IPS-18a (cell line): Measurements from ENCODE around the gene SMCO3.

Experiments used
- H3K27ac ChIP-seq: one replicate; pipeline ENCODE4 v1.5.1; 2013; ENCODE audit warnings: low read length
- H3K27me3 ChIP-seq: one replicate; pipeline ENCODE4 v1.6.1; 2013; ENCODE audit warnings: mild to moderate bottlenecking, low read length; ENCODE audit not compliant: control insufficient read depth, insufficient read depth
- H3K36me3 ChIP-seq: one replicate; pipeline ENCODE4 v1.6.1; 2013; ENCODE audit warnings: low read depth, low read length; ENCODE audit not compliant: control insufficient read depth
- H3K4me1 ChIP-seq: one replicate; pipeline ENCODE4 v1.6.1; 2013; ENCODE audit warnings: low read depth, low read length; ENCODE audit not compliant: control insufficient read depth
- H3K4me3 ChIP-seq: one replicate; pipeline ENCODE4 v1.5.1; 2013; ENCODE audit warnings: low read length
- H3K9ac ChIP-seq: one replicate; pipeline ENCODE4 v1.6.1; 2013; ENCODE audit warnings: mild to moderate bottlenecking, low read length, moderate library complexity
- H3K9me3 ChIP-seq: one replicate; pipeline ENCODE4 v1.6.1; 2013; ENCODE audit warnings: low read depth, low read length; ENCODE audit not compliant: control insufficient read depth

Gene SMCO3

DNA sequence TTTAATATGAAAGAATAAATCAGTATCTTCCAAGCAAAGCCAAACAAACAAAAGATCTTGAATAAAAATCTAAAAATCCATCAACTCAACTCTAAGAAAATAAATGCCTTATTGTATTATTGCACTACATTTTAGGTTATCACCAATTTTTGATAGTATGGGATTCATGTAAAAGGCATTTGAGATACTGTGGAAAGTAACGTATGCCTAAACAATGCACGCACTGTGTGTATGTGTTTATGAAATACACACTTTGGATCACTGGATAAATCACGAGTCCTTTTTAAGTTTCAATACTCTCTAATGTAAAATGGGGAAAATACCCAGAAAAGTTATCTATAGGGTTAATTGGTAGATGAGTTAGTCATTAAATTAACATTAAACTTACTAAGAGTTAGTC is 28.4 kb downstream of the SMCO3 start:
- no peak overlapping the region for H3K4me3 ChIP-seq
- no peaks in the 10 kb centered on the region for H3K9me3 ChIP-seq
- H3K27ac ChIP-seq: no peak overlapping the region
- no peaks in the 10 kb centered on the region for H3K4me1 ChIP-seq
- peaks cover 52% of the 10 kb centered on the region for H3K36me3 ChIP-seq
- H3K27me3 ChIP-seq: no peaks in the 10 kb centered on the region
- H3K9ac ChIP-seq: no peak overlapping the region

DNA sequence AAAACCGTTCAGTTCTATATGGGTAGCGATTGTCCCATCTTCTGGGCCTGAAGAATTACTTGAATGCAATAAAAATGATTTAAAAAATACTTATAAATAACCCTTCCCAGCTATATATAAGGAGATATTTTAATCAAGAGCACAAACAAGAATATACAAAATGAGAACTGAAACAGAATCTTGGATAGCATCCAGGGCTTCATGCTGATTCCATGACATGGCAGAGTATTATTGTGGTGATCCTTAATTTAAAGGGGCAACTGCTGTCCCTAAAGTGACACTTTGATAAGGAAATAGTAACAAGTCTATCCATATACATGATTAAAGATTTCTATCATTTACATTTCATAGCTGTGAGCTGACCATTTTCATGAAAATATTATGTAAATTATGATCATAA is 29.5 kb downstream of the SMCO3 start:
- no peak overlapping the region for H3K9ac ChIP-seq
- H3K4me1 ChIP-seq: no peaks in the 10 kb centered on the region
- H3K27me3 ChIP-seq: no peaks in the 10 kb centered on the region
- H3K9me3 ChIP-seq: no peaks in the 10 kb centered on the region
- peaks cover 41% of the 10 kb centered on the region for H3K36me3 ChIP-seq
- no peak overlapping the region for H3K4me3 ChIP-seq
- H3K27ac ChIP-seq: no peak overlapping the region

DNA sequence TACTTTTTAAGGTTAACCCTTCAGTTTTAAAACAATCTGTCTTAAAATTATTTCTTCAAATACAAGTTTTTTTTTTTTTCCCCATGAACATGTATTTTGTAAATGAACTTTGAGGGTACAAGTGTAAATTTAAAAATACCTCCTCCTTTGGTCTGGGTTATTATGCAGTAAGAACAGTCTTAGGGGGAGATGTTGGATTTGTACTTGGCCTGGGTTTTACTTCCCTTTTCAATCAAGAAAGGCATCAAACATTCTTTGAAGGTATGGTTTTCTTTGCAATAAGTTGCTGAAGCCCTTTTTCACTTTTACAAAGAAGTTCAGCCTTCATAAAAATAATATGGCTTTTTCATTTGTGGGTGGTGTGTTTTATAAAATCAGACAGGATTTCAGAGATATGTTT is 31.2 kb downstream of the SMCO3 start:
- no peak overlapping the region for H3K4me3 ChIP-seq
- peaks cover 24% of the 10 kb centered on the region for H3K36me3 ChIP-seq
- H3K27me3 ChIP-seq: no peaks in the 10 kb centered on the region
- H3K9ac ChIP-seq: no peak overlapping the region
- H3K27ac ChIP-seq: no peak overlapping the region
- H3K9me3 ChIP-seq: no peaks in the 10 kb centered on the region
- no peaks in the 10 kb centered on the region for H3K4me1 ChIP-seq

DNA sequence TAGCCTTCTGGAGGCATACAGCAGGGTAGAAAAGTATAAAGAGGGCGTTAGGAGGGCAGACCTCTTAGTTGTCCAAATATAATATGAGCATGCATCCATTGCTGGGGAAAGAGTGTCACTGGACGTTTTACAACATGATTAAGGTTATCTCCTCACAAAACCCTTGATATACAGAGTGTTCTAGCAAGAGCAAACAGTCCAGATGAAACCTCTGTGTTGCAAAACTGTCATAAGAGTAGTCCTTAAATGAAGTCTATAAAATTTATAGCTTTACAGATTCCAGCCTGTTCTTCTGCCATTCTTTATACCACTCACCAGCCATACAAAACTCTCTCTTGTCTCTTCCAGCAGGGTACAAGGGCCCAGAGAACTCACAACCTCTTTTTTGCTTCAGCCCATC is 32.4 kb downstream of the SMCO3 start:
- Histone ChIP-seq H3K36me3 (peaks cover 12% of the 10 kb centered on the region), H3K4me3 (no peak overlapping the region), H3K4me1 (no peaks in the 10 kb centered on the region), H3K27me3 (no peaks in the 10 kb centered on the region), H3K9me3 (no peaks in the 10 kb centered on the region), H3K9ac (no peak overlapping the region), H3K27ac (no peak overlapping the region)

DNA sequence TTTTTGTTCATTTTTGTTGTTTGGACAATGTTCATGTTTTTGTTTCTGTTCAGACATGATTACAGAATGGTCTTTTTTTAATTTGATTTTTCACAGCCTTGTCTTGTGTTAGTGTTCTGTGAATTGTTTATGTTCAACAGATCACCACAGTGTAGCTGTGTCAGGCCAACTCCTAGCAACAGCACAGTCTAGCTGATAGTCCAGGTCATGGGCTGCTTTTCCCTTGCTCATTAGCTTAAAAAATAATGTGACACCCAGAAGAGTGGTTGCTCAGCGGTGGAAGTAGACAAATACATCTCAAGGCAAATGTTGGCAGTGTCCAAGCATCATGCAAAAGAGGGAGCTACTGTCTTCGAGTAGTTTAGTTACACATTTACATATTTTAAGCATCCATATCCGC is 33.1 kb downstream of the SMCO3 start:
- Histone ChIP-seq H3K36me3 (peaks cover 5% of the 10 kb centered on the region), H3K9ac (no peak overlapping the region), H3K4me1 (no peaks in the 10 kb centered on the region), H3K9me3 (no peaks in the 10 kb centered on the region), H3K27ac (no peak overlapping the region), H3K27me3 (no peaks in the 10 kb centered on the region), H3K4me3 (no peak overlapping the region)

DNA sequence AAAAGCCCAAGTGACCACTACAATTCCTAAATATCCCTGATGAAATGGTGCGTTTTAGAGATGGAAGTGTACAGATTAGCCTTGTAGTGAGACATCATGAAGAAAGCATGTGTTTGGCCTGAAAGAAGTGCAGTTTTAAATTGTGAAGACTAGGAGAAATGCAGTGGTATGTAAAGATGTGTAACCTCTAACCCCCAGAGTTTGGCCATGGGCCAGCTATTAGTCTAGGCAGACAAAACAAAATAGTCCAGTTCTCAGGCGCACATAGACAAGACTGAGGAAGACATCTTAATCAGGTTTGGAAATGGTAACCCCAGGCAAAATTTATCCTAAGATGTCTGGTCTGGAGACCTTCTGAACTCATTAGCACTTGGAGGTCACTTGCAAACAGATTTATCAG is 34.1 kb downstream of the SMCO3 start:
- no peaks in the 10 kb centered on the region for H3K9me3 ChIP-seq
- no peak overlapping the region for H3K4me3 ChIP-seq
- H3K4me1 ChIP-seq: no peaks in the 10 kb centered on the region
- H3K27me3 ChIP-seq: peaks cover 4% of the 10 kb centered on the region
- H3K36me3 ChIP-seq: no peaks in the 10 kb centered on the region
- no peak overlapping the region for H3K27ac ChIP-seq
- H3K9ac ChIP-seq: no peak overlapping the region

DNA sequence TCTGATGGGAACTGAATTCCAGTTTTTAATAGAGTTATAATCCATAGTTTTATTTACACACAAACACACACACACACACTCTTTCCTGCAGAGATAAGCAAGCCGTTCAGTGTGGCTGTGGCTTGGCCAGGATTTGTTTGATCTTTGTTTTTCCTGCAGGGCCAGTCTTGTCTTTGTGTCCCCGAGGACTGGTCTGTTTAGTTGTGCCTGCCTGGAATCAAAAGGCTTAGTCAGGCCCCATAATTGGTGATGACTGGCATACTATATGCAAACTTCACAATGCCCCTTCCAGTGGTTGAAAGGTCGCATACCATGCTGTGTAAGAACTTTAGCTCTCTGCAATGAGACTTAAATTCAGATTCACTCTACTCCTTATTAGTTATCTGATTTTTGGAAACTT is 36.7 kb downstream of the SMCO3 start:
- Histone ChIP-seq H3K9me3 (no peaks in the 10 kb centered on the region), H3K27me3 (peaks cover 4% of the 10 kb centered on the region), H3K4me3 (no peak overlapping the region), H3K27ac (no peak overlapping the region), H3K4me1 (no peaks in the 10 kb centered on the region), H3K9ac (no peak overlapping the region), H3K36me3 (no peaks in the 10 kb centered on the region)

DNA sequence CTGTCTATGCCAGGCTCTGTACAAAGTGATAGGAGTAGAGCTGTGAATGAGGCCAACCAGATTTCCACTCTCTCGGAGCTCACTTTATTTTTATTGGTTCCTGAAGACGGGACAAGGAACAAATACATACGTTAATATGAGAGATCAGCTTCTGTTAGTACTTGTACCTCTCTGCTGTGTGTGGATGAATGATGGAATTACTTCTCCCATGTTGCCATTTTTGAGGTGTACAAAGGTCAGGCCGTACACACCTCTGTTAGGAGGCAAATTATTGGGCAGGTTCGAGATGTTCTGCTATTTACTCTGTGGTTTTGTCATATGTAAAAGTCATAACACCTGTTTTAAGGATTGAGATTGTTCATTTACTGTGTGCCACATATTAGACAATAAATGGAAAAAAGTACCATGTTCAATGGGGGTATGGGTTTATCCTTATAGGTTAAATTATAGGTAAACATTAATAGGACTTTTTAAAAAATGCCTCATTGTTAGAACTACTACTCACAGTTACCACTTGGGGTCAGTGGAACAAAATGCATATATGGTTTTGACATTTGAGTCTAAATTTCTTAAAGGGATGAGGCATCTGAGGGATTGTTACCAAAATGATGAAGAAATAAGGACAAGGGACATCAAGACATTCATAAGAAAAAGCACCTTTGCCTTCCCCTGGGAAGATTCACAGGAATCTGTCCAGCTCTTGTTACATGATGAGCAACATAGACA is 37.6 kb downstream of the SMCO3 start:
- Histone ChIP-seq H3K27ac (no peak overlapping the region), H3K9ac (no peak overlapping the region), H3K9me3 (no peaks in the 10 kb centered on the region), H3K27me3 (peaks cover 4% of the 10 kb centered on the region), H3K36me3 (no peaks in the 10 kb centered on the region), H3K4me1 (peaks cover 5% of the 10 kb centered on the region), H3K4me3 (no peak overlapping the region)

DNA sequence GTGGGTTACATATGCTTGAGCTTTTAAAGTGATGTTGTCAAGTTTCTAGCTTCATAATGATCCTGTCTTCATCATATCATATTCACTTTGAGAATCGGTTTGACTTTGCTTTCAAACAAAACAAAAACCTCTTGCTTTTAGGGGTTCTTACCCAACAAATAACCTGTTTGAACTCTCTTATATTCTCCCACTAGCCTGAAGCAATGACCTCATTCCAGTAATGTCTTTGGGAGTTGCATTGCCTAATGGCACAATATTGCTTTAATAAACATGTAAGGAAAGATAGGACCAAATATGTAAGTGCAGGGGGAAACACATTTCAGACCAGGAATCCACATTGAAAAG is 38.4 kb downstream of the SMCO3 start:
- H3K9me3 ChIP-seq: no peaks in the 10 kb centered on the region
- H3K27me3 ChIP-seq: peaks cover 4% of the 10 kb centered on the region
- no peaks in the 10 kb centered on the region for H3K36me3 ChIP-seq
- H3K9ac ChIP-seq: no peak overlapping the region
- peak overlapping the region; percentile 90 for H3K4me3 ChIP-seq
- H3K27ac ChIP-seq: no peak overlapping the region
- peaks cover 5% of the 10 kb centered on the region for H3K4me1 ChIP-seq

DNA sequence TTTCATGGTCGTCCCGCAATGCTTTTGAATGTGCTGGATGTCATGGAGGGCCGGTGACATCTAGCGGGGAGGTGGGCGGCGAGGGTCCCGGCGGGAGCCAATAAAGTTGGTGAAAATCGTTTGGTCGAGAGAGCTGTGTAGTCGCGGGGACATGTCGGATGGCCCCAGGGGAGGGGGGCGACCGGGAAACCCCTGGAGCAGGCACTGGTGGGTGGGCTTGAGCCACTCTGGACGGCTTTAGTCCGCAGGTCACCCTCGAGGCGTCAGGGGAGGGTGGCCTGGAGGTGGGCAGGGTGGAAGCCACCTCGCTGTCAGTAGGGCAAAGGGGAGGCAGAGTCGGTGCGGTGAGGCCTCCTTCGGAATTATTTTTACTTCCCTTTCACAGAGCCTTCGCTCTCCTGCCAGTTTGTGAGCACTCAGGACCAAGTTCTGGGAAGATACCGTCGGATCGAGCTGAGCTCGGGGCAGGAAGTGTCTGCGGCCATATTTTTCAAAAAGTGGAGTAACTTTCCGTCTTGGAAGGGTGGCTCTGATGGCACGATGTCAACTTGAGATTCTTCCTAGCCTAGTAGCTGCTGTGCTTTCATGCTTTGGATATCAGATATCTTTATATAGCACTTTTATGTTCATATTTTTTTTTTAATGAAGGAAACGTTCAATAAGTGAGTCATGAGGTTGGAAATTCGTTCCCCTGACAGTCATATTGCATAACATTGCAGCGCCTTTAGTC is 38.9 kb downstream of the SMCO3 start:
- Histone ChIP-seq H3K36me3 (no peaks in the 10 kb centered on the region), H3K27me3 (peaks cover 4% of the 10 kb centered on the region), H3K4me3 (peak overlapping the region; percentile 90), H3K9me3 (no peaks in the 10 kb centered on the region), H3K4me1 (peaks cover 5% of the 10 kb centered on the region), H3K9ac (peak overlapping the region; percentile 73), H3K27ac (no peak overlapping the region)

DNA sequence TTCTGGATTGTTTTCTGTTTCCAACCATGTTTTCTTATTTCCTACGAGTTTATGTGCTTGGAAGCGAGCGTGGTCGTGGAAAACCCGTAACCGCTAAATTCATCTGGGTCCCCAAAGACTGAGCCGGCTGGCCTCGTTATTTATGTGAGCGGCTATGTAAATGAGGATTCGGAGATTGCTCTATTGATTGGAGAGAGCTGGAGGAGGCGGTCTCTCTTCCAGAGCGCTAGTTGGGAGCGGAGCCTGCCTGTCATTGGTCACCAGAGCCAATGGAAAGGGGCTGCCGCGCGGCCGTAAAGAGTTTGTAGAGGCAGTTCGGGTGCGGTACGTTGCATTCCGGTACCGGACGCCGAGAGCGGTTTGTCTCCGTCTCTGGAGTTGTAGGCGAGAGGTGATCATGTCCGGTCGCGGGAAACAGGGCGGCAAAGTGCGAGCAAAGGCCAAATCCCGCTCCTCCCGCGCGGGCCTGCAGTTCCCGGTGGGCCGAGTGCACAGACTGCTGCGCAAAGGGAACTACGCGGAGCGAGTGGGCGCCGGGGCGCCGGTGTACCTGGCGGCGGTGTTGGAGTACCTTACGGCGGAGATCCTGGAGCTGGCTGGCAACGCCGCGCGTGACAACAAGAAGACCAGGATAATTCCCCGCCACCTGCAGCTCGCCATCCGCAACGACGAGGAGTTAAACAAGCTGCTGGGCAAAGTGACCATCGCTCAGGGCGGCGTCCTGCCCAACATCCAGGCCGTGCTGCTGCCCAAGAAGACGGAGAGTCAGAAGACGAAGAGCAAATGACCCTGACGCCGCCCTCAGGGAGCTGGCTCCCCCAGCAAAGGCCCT is 39.7 kb downstream of the SMCO3 start:
- peak overlapping the region; percentile 90 for H3K4me3 ChIP-seq
- no peaks in the 10 kb centered on the region for H3K36me3 ChIP-seq
- H3K27me3 ChIP-seq: peaks cover 4% of the 10 kb centered on the region
- no peaks in the 10 kb centered on the region for H3K9me3 ChIP-seq
- H3K27ac ChIP-seq: peak overlapping the region; percentile 56
- H3K9ac ChIP-seq: peak overlapping the region; percentile 73
- H3K4me1 ChIP-seq: peaks cover 5% of the 10 kb centered on the region
